Neuron (in vitro differentiated cells): ENCODE measurements around the gene STK31.
A peak's percentile ranks its signal among the peaks of the same experiment; 100 is the strongest.
"Not testable (repeated sequence)": the region's sequence is repeated elsewhere in the genome, so short reads cannot be mapped to it uniquely, and the experiment has no call there.

Experiments used
- H2AFZ ChIP-seq: one replicate; pipeline ENCODE4 v1.6.1; 2013; ENCODE audit warnings: low read depth, mild to moderate bottlenecking, inconsistent platforms, low read length, moderate library complexity
- H3K27me3 ChIP-seq: one replicate; pipeline ENCODE4 v1.6.1; 2013; ENCODE audit warnings: low read length; ENCODE audit not compliant: insufficient read depth
- H3K36me3 ChIP-seq: one replicate; pipeline ENCODE4 v1.6.1; 2013; ENCODE audit warnings: low read length; ENCODE audit not compliant: insufficient read depth
- H3K4me1 ChIP-seq: one replicate; pipeline ENCODE4 v1.6.1; 2013; ENCODE audit warnings: low read length; ENCODE audit not compliant: insufficient read depth
- H3K4me3 ChIP-seq: 2 replicates; pipeline ENCODE4 v1.5.1; 2013; ENCODE audit warnings: mild to moderate bottlenecking, low read length, moderate library complexity
- H3K9me3 ChIP-seq: one replicate; pipeline ENCODE4 v1.6.1; 2013; ENCODE audit warnings: low read length

STK31 gene

GRCh38 chr7:23710000-23710399, at the start of gene STK31:
TSS of gene STK31 (plus strand) at chr7:23710219. CDS start at chr7:23710286, 67 bp downstream.
- Histone ChIP-seq H3K36me3 (peaks cover 9% of the 10 kb centered on the region), H3K9me3 (peaks cover 6% of the 10 kb centered on the region), H2AFZ (no peak within 1 kb of the TSS), H3K27me3 (no peaks in the 10 kb centered on the region), H3K4me3 (no peak within 1 kb of the TSS), H3K4me1 (no peaks in the 10 kb centered on the region)

DNA sequence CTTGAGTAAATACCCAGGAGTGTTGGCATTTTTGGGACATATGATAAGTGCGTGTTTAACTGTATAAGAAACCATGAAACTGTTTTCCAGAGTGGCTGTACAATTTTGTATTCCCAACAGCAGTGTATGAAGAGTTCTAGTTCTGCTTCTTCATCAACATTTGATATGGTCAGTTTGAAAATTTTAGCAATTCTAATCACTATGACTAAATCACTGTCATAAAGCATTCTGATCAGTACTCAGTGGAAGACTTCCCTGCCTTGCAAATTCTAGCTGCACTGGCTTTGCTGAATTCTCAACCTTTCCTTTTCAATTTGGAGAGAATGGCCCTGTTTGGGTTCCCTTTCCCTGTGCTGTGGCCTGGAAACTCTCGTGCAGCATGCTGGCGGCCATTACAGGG, 48.6 kb upstream of the STK31 start:
- no peak overlapping the region for H3K4me3 ChIP-seq
- H3K4me1 ChIP-seq = no peaks in the 10 kb centered on the region
- no peaks in the 10 kb centered on the region for H3K9me3 ChIP-seq
- no peaks in the 10 kb centered on the region for H3K36me3 ChIP-seq
- no peak overlapping the region for H2AFZ ChIP-seq
- no peaks in the 10 kb centered on the region for H3K27me3 ChIP-seq

GRCh38 chr7:23662124-23662983, 47.7 kb upstream of the STK31 start:
- Histone ChIP-seq H3K36me3 (no peaks in the 10 kb centered on the region), H2AFZ (no peak overlapping the region), H3K4me1 (no peaks in the 10 kb centered on the region), H3K27me3 (no peaks in the 10 kb centered on the region), H3K4me3 (no peak overlapping the region), H3K9me3 (no peaks in the 10 kb centered on the region)

DNA sequence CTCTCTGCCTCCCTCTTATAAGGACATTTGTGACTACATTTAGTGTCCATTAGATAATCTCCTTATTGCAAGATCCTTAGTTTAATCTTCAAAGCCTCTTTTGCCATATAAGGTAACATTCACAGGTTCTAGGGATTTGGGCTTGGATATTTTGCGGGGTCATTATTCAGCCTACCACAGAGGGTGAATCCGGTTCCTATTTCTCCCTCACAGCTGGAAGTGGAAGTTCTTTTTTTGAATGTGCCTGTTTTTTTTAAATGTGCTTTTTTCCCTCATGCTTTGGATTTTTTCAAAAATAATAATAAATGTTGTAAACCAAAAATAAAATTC, 47.1 kb upstream of the STK31 start:
- no peak overlapping the region for H3K4me3 ChIP-seq
- H3K4me1 ChIP-seq = no peaks in the 10 kb centered on the region
- no peaks in the 10 kb centered on the region for H3K27me3 ChIP-seq
- no peaks in the 10 kb centered on the region for H3K9me3 ChIP-seq
- no peak overlapping the region for H2AFZ ChIP-seq
- H3K36me3 ChIP-seq = no peaks in the 10 kb centered on the region

DNA sequence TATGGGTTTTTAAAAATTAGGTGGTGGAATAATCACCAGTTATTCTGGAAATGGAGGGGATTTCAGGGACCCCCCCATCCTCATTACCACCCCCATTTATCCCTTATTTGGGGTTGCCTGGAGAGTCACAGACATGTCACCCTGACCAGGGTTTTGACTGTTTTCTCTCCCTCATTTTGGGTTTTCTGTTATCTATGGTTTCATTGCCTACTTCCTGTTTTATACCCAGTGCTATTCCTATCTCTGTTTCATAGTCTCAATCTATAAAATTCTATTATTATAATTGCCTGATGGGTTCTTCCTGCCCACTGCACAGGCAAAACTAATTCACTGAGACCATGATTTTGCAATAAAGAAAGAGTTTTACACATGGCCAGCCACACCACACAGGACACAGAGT, 45.9 kb upstream of the STK31 start:
- Histone ChIP-seq H3K27me3 (no peaks in the 10 kb centered on the region), H3K36me3 (no peaks in the 10 kb centered on the region), H2AFZ (no peak overlapping the region), H3K4me3 (no peak overlapping the region), H3K9me3 (no peaks in the 10 kb centered on the region), H3K4me1 (no peaks in the 10 kb centered on the region)

DNA sequence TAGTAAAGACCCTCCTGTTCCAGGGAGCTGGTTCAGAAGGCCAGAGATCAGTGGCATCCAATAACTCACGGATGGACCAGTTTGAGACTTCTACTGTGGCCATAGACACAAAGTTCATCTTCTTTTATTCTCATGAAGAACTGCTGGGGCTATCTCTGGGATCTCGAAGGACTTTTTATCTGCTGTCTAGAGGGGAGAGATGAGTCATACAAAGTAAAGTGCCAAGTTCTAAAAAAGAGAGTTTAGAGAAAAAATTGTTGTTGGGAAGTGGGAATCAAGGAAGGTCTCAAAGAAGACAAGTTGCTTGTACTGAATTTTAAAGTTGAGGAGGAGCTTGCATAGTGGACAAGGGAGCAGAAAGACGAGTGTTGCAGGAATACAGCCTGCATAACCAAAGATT, 38.0 kb upstream of the STK31 start:
- Histone ChIP-seq H3K4me1 (no peaks in the 10 kb centered on the region), H2AFZ (no peak overlapping the region), H3K27me3 (no peaks in the 10 kb centered on the region), H3K4me3 (no peak overlapping the region), H3K36me3 (no peaks in the 10 kb centered on the region), H3K9me3 (no peaks in the 10 kb centered on the region)

DNA sequence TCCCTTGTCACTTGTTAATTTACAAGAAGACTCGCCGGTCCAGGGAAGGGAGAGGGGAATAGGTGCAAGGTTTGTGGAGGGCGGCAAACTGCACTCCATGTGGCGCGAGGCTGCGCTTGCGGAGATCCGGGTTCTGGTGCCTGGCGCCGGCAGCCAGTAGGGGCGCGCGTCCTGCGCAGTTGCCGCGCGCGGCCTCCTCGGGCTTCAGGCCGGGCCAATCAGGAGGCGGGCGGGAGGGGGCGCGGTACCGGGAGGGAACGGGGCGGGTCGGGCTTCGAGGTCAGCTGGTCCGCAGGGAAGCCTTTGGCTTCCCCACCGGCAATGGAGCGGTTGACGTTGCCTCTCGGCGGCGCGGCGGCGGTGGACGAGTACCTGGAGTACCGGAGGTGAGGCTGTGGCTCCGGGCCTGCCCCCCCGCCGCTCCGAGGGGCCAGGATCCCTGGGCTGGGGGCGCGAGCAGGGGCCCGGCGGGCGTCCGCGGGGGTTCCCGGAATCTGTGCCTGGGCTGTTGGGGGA, 30.1 kb upstream of the STK31 start, which contains the start of gene FAM221A:
TSS of gene FAM221A (plus strand) at position 302 of the 516 bp plus-strand sequence. CDS start at position 322, 20 bp downstream.
- H3K4me3 ChIP-seq = peak within 1 kb of the TSS; percentile 74
- peaks cover 2% of the 10 kb centered on the region for H3K4me1 ChIP-seq
- peaks cover 8% of the 10 kb centered on the region for H3K36me3 ChIP-seq
- peak within 1 kb of the TSS; percentile 96 for H2AFZ ChIP-seq
- no peaks in the 10 kb centered on the region for H3K27me3 ChIP-seq
- peaks cover 2% of the 10 kb centered on the region for H3K9me3 ChIP-seq

DNA sequence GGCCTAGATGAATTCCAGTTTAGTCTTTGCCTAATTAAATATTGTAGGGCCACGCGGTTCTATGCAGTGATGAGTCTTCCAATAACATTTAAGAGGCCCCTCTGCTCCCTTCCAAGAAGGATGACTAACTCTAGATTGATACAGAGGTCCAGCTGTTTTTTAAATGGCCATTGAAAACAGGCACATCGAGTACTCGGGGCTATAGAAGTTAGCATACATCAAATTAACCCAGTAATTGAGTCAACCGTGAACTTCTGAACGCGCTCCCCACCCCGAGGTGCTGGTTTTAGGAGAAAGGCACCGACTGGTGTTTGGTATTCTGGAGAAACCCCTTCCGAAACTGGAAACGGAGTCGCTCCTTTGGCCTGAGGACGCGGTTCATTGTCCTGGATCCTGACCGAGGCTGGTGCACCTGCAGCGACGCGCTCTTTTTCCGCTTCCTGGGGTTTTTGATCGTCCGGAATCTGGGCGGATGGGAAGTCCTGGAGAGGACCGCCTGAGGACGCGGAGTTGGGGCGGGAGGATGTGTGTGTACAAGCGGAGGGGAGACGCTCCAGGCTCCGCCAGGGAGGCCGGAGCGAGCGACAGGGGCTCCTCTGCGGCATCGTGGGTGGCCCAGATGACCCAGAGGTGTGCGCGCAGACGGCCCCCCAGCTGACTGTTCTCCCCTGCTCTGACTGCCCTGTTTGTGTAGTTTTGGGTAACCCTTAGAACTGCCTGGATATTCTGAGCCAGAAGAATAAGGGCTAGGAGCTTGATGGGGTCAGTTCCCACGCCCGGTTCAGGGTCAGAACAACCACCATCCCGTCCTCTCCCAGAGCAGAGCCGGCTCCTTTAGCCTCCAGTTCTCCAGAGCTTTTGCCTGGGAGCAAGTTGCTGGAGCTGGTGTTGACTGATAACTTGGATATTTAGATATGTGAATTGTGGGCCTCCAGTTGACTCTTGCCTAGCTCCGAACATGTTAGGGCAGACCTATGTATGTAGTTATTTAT, 29.3 kb upstream of the STK31 start:
- Histone ChIP-seq H2AFZ (peak overlapping the region; percentile 96), H3K27me3 (no peaks in the 10 kb centered on the region), H3K36me3 (peaks cover 12% of the 10 kb centered on the region), H3K9me3 (peaks cover 2% of the 10 kb centered on the region), H3K4me3 (peak overlapping the region; percentile 74), H3K4me1 (peaks cover 2% of the 10 kb centered on the region)

- H2AFZ ChIP-seq, H3K27me3 ChIP-seq, H3K9me3 ChIP-seq, H3K4me3 ChIP-seq, H3K4me1 ChIP-seq: not testable (repeated sequence)
- H3K36me3 ChIP-seq = peaks cover 20% of the 10 kb centered on the region
Observed at GRCh38 chr7:23684041-23684440, 26.0 kb upstream of the STK31 start.

GRCh38 chr7:23685731-23686130, 24.3 kb upstream of the STK31 start:
- Histone ChIP-seq H2AFZ (no peak overlapping the region), H3K36me3 (peaks cover 28% of the 10 kb centered on the region), H3K27me3 (no peaks in the 10 kb centered on the region), H3K4me3 (no peak overlapping the region), H3K9me3 (no peaks in the 10 kb centered on the region), H3K4me1 (peaks cover 2% of the 10 kb centered on the region)

DNA sequence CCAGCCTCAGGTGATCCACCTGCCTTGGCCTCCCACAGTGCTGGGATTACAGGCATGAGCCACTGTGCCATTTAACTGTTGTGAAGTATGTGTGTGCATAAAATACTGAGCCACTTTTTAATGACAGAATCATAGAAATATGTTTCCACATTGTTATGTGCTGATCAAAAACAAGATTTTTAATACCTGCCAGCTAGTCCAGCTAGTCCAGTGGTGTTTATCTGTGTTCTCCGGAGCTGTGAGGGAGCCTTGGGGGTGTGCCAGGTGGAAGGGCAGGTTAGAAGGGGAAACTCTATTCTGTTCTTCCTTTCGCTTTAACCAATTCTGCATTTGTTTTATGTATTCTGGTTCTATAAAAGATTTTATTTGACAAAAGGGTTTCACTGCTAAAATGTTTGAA, 23.0 kb upstream of the STK31 start:
- Histone ChIP-seq H3K4me3 (no peak overlapping the region), H3K4me1 (peaks cover 2% of the 10 kb centered on the region), H3K27me3 (no peaks in the 10 kb centered on the region), H3K9me3 (no peaks in the 10 kb centered on the region), H2AFZ (no peak overlapping the region), H3K36me3 (peaks cover 40% of the 10 kb centered on the region)

GRCh38 chr7:23689165-23689564, 20.9 kb upstream of the STK31 start:
- no peak overlapping the region for H3K4me3 ChIP-seq
- peaks cover 45% of the 10 kb centered on the region for H3K36me3 ChIP-seq
- H3K9me3 ChIP-seq = peaks cover 3% of the 10 kb centered on the region
- no peaks in the 10 kb centered on the region for H3K27me3 ChIP-seq
- no peak overlapping the region for H2AFZ ChIP-seq
- H3K4me1 ChIP-seq = no peaks in the 10 kb centered on the region

DNA sequence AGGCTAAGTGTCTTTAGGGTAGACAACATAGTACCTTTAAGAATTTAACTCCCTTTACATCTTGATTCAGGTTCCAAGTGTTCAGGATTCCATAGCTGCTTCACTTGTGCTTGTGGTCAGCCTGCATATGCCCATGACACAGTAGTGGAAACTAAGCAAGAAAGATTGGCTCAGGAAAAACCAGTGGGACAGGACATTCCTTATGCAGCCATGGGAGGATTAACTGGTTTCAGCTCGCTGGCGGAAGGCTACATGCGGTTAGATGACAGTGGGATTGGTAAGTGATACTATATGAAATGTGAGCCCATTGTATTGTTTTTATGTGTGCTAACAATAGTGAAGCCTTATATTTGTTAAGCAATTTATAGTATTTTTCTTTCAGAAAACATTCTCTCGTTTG, 18.7 kb upstream of the STK31 start:
- H2AFZ ChIP-seq = no peak overlapping the region

More for the DNA sequence above, 18.7 kb upstream of the STK31 start:
- H3K4me1 ChIP-seq = no peaks in the 10 kb centered on the region
- peaks cover 5% of the 10 kb centered on the region for H3K9me3 ChIP-seq
- peaks cover 48% of the 10 kb centered on the region for H3K36me3 ChIP-seq
- H3K4me3 ChIP-seq = no peak overlapping the region
- no peaks in the 10 kb centered on the region for H3K27me3 ChIP-seq
